Cardiac muscle cell (in vitro differentiated cells and primary cell): ENCODE results near the gene RASGEF1C. TPM values are rescaled to one million over a fixed set of nuclear protein-coding genes. Genes with fewer than 3 reads are reported as not detected.
A peak's percentile ranks its signal among the peaks of the same experiment; 100 is the strongest.

Experiments used
- DNase-seq, 2 donors: peaks; one replicate each; pipeline versions ENCODE4 v3.0.0 to v3.0.0-alpha.2; 2010 to 2017; ENCODE audit warnings: low read depth in 1 of 2, low spot score in 1 of 2
- H3K27ac ChIP-seq: fragments of 200-600 bp; sonication (generic); 2 replicates; pipeline ENCODE4 v1.5.1; 2016
- H3K27me3 ChIP-seq: fragments of 200-600 bp; sonication (generic); 2 replicates; pipeline ENCODE4 v1.6.0; 2016; ENCODE audit warnings: control low read depth
- H3K36me3 ChIP-seq: fragments of 200-600 bp; sonication (generic); 2 replicates; pipeline ENCODE4 v1.5.1; 2016; ENCODE audit warnings: control low read depth
- H3K4me1 ChIP-seq: fragments of 200-600 bp; sonication (generic); 2 replicates; pipeline ENCODE4 v1.8.1; 2017; ENCODE audit warnings: low read depth, mild to moderate bottlenecking, mixed run types
- H3K4me3 ChIP-seq: fragments of 200-600 bp; sonication (generic); 2 replicates; pipeline ENCODE4 v1.5.1; 2016; ENCODE audit warnings: mild to moderate bottlenecking
- H3K9me3 ChIP-seq: fragments of 200-600 bp; sonication (generic); 2 replicates; pipeline ENCODE4 v1.5.1; 2017; ENCODE audit warnings: low read depth, mild to moderate bottlenecking, control low read depth
- CTCF ChIP-seq: IDR thresholded peaks from 2 replicates; pipeline ENCODE4 v1.5.1; 2012; ENCODE audit warnings: low read depth, mild to moderate bottlenecking, low read length
- polyA plus RNA-seq: library from polyadenylated mRNA; unstranded; fragments of >200 nt; fragmentation: Nextera tagmentation; extraction: Ambion mirVana; gene quantifications from 2 replicates; pipeline ENCODE4 v1.2.1, GENCODE V29; 2016
- total RNA-seq: library from RNA; depleted of rRNA; stranded (reverse); fragments of >200 nt; gene quantifications from 2 replicates; pipeline ENCODE4 v1.2.3, GENCODE V29; 2016

The RASGEF1C gene
- total and polyA plus RNA-seq, 2 experiments from 2014 or later = 1.5 to 2.5 TPM

GRCh38 chr5:180109920-180110319 is 99.1 kb downstream of the RASGEF1C start:
- Histone ChIP-seq H3K4me1 (no peaks in the 10 kb centered on the region), H3K36me3 (no peaks in the 10 kb centered on the region), H3K4me3 (no peak overlapping the region), H3K9me3 (no peaks in the 10 kb centered on the region), H3K27ac (no peak overlapping the region), H3K27me3 (no peaks in the 10 kb centered on the region)
- no peak for DNase-seq
- TF ChIP-seq CTCF = no peak

GRCh38 chr5:180107005-180107404 is 102.0 kb downstream of the RASGEF1C start:
- no peak for DNase-seq
- no peak overlapping the region for H3K4me3 ChIP-seq
- no peaks in the 10 kb centered on the region for H3K27me3 ChIP-seq
- H3K36me3 ChIP-seq = no peaks in the 10 kb centered on the region
- H3K4me1 ChIP-seq = no peaks in the 10 kb centered on the region
- TF ChIP-seq CTCF = no peak
- no peaks in the 10 kb centered on the region for H3K9me3 ChIP-seq
- no peak overlapping the region for H3K27ac ChIP-seq

- Histone ChIP-seq H3K9me3 (no peaks in the 10 kb centered on the region), H3K27me3 (no peaks in the 10 kb centered on the region), H3K4me1 (no peaks in the 10 kb centered on the region), H3K27ac (no peak overlapping the region), H3K36me3 (no peaks in the 10 kb centered on the region), H3K4me3 (no peak overlapping the region)
- DNase-seq = peak in 1 of 2 donors; percentile 47
- no peak for TF ChIP-seq CTCF
Observed at GRCh38 chr5:180105827-180106312, 103.1 kb downstream of the RASGEF1C start.

GRCh38 chr5:180104168-180104530 is 104.9 kb downstream of the RASGEF1C start:
- Histone ChIP-seq H3K27ac (no peak overlapping the region), H3K36me3 (no peaks in the 10 kb centered on the region), H3K4me1 (no peaks in the 10 kb centered on the region), H3K9me3 (no peaks in the 10 kb centered on the region), H3K27me3 (no peaks in the 10 kb centered on the region), H3K4me3 (no peak overlapping the region)
- DNase-seq = no peak
- TF ChIP-seq CTCF = no peak

- no peak overlapping the region for H3K4me3 ChIP-seq
- no peaks in the 10 kb centered on the region for H3K36me3 ChIP-seq
- DNase-seq = no peak
- no peaks in the 10 kb centered on the region for H3K4me1 ChIP-seq
- no peak overlapping the region for H3K27ac ChIP-seq
- no peaks in the 10 kb centered on the region for H3K9me3 ChIP-seq
- no peaks in the 10 kb centered on the region for H3K27me3 ChIP-seq
- no peak for TF ChIP-seq CTCF
Observed at GRCh38 chr5:180103487-180104167, 105.4 kb downstream of the RASGEF1C start.

- TF ChIP-seq CTCF = no peak
- Histone ChIP-seq H3K4me1 (no peaks in the 10 kb centered on the region), H3K27me3 (no peaks in the 10 kb centered on the region), H3K27ac (no peak overlapping the region), H3K9me3 (no peaks in the 10 kb centered on the region), H3K4me3 (no peak overlapping the region), H3K36me3 (no peaks in the 10 kb centered on the region)
- no peak for DNase-seq
Observed at GRCh38 chr5:180102636-180103035, 106.4 kb downstream of the RASGEF1C start.
